Measurements from ENCODE around the gene E2F1.

- TF ChIP-seq CTCF (IDR thresholded peaks at IDR 0.05) (no peak), POLR2AphosphoS5 (IDR thresholded peaks at IDR 0.05) (peak; percentile 9 to 49 (median 22))
These were observed 22.8 kb downstream of the E2F1 start for GRCh38 chr20:33663161-33664084.
